Activated CD8-positive, alpha-beta memory T cell treated with anti-CD3 and anti-CD28 coated beads for 4 hours (primary cell): Measurements from ENCODE around the gene LRP5.

ENCODE experiments used
- DNase-seq, 2 donors: peaks; one replicate each; pipeline ENCODE4 v3.0.0-alpha.2; 2020; ENCODE audit warnings: low read depth in 2 of 2

The LRP5 gene

DNA sequence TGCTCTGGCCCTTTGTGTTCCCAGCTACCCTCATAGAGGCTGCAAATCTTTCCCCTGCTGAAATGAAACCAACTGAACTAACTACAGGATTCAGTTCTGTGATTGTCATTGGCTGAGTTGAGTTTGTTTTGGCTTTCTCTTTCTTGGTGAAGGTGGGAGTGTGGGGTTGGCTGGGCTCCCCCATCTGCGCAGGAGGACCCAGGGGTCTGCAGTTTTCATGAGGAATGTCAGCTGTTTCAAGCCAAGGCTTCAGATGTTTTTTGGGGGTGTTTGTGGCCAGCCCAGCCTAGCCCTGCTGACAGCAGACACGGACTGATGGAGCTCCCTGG lies 34.0 kb downstream of the LRP5 start:
- no peak for DNase-seq

DNA sequence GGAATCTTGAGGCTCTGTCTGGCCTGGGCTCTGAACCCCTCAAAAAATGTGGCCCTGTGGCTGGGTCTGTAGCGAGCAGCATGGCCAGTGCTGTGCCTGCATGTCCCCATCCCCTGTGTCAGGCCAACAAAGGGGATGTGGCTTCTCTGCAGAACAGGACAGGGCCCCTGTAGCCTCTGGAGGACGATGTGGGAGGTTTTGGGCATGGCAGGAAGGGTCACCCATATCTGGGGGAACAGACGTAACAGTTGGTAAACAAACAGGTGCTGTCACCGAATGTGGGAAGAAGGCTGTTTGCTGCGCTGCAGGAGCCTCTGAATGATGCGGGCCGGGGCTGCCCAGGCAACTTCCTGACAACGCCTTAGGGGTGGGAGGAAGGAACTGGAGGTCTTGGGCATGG lies 35.0 kb downstream of the LRP5 start:
- no peak for DNase-seq

DNA sequence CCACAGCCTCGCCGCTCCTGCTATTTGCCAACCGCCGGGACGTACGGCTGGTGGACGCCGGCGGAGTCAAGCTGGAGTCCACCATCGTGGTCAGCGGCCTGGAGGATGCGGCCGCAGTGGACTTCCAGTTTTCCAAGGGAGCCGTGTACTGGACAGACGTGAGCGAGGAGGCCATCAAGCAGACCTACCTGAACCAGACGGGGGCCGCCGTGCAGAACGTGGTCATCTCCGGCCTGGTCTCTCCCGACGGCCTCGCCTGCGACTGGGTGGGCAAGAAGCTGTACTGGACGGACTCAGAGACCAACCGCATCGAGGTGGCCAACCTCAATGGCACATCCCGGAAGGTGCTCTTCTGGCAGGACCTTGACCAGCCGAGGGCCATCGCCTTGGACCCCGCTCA lies 35.5 kb downstream of the LRP5 start:
- no peak for DNase-seq

DNA sequence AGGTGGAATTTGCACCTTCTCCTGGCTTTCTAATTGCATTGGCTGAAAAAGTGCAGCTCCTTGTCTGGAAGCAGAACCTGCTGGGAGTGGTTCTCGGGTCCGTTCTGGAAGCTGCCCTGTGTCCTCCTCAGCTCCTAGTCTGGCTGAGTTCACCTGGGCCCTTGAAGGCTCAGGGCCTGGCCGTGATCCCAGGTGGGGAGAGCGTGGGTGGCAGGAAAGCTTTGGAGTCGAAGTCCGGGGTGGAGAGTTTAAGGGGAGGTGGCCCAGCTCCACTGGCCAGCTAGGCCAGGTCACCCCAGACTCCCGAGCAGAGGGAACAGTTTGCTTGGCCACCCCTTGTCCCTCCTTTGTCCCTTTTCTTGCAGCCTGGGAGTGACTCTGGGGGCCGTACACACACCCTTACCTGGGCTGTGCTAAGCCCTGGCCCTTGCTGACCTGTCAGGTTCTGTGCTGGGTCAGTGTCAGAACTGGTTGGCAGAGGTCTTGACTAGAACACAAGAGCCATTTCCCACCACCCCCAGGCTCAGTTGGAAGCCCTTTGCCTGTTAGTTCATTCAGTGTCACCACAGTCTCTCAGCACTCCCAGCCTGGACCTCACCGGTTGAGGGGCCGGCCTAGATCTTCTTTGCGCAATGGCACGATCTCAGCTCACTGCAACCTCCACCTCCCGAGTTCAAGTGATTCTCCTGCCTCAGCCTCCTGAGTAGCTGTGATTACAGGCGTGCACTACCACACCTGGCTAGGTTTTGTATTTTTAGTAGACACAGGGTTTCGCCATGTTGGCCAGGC lies 37.3 kb downstream of the LRP5 start:
- no peak for DNase-seq

DNA sequence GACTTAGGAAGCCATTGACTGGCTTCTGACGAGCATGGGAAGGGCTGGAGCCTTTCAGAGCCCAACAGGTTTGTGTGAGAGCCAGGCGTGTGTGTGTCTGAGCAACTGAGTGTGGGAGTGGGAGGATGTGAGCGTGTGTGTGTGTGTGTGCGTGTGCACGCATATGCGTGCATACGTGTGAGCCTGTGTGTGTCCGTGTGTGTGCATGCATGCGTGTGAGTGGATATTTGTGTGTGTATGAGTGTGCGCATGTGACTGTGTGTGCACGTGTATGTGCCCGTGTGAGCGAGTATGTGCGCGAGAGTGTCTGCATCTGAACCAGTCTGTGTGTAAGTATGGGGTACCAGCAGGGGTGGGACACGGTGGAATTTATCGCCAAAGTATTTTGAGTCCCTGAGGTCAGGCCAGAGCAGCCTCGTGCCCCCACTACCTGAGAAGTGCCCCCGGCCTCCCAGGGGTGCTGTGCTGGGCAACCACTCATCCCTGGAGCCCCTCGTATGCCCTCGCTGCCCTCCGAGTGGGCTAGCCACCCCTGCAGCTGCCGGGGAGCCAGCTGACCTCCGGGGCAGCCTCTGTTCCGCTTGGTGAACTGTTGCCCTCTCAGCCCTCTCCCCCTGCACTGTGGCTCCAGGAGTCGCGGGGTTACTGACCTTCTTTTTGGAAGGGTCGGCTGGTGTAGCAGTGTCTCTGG lies 38.5 kb downstream of the LRP5 start:
- no peak for DNase-seq

DNA sequence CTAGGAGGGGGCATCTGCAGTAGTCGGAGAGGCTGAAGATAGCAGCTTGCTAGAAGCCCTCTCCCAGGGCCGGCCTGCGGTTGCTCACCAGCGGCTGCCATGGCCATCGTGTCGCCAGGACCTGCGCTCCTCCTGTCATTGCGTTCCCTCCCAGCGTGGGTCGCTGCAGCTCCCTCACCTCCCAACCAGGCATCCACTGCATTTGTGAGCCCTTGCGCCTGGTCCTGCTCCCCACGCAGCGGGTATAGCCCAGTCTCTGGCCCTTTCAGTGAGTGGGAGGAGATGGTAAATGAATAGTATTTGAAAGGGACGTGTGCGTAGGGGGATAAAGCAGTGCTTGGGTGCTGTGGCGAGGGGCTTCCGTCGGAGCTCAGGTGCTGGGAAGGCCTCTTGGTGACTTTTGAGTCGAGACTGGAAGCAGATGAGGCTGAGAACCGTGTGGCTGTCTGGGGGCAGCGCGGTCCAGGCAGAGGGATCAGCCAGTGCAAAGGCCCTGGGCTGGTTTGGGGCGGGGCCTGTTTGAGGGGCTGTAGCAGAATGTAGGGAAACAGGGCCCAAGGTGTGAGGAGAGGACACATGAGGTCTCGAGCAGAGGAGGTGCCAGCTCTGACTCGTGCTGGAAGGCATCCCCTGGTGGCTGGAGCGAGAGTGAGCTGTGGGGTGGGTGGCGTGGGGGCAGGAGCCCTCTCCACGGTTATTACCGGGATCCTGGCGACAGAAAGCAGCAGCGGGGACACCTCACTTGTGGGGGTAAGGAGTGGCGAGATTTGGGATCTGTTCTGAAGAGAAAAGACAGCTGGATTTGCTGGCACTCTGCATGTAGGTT lies 39.3 kb downstream of the LRP5 start:
- no peak for DNase-seq

DNA sequence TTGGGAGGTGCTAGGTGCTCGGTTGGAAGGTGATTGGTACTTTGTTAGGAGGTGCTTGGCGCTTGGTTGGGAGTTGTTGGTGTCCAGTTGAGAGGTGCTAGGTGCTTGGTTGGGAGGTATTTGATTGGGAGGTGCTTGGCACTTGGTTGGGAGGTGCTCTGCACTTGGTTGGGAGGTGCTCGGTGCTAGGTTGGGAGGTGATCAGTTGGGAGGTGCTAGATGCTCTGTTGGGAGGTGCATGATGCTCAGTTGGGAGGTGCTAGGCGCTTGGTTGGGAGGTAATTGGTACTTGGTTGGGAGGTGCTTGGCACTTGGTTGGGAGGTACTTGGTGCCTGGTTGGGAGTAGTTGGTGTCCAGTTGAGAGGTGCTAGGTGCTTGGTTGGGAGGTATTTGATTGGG lies 40.2 kb downstream of the LRP5 start:
- DNase-seq = no peak

DNA sequence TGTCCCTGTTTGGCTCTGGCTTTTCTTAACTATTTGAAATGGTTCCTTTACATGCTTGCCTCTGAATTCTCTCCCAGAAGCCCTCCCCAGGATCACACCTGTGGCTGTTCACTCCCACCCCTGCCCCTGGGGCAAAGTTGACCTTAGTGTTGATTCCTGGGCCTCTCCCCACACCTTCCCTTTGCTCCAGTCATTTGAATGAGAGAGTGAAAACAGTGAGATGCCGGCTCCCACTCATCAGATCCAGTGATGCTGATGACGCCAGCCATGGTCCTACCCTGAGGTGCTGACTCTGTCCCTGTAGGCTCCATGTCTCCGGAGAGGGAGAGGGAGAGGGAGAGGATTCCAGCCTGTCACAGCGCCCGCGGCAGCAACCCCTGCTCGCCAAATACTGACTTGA lies 40.7 kb downstream of the LRP5 start:
- DNase-seq = no peak

DNA sequence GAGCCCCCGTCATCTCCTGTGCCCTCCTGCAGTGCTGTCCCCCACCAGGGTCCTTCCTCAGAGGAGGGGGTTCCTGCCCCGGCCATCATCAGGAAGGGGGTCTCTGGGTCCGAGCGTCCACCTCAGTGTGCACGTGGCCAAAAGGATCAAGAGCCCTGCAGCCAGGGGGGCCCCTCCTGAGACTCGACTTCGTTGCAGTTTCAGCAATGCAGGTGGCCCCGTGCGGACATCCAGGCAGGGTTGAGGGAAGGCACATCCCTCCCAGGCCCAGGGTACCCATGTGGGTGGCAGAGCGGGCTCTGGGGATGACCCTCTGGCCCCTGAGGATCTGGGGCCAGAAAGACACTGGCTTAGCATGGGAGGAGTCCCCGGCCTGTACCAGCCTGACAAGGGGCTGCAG lies 41.3 kb downstream of the LRP5 start:
- DNase-seq = no peak

DNA sequence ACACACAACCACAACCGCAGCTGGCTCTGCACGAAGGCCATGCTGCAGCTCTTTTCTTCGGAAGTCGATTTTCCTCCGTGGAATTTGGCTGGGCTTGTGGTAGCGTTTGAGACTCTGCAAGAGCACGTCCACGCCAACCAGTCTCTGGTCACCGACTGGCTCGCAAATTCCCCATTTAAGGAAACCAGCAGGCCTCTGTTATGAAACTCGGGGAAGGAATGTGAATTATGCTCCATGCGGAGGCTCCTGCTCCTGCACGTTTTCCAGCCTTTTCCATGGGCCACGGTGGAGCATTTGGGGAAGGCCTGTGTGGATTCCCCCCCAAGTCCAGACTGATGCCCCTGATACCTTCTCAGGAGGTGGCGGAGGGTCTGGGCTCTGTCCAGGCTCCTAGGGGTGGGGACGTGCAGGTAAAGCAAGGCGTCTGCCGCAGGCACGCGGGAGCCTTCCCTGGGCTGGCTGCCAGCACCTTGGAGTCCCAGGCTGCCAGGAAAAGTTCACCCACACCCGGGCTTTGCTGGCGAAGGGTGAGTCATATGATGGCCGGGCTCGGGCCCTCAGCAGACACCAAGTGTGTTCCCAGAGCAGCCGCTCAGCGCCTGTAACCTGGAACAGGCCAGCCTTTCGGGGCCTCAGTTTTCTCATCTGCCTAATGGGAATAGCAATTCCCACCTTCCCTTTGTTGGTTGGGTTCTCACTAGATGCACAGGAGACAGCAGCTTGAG lies 41.9 kb downstream of the LRP5 start:
- no peak for DNase-seq

DNA sequence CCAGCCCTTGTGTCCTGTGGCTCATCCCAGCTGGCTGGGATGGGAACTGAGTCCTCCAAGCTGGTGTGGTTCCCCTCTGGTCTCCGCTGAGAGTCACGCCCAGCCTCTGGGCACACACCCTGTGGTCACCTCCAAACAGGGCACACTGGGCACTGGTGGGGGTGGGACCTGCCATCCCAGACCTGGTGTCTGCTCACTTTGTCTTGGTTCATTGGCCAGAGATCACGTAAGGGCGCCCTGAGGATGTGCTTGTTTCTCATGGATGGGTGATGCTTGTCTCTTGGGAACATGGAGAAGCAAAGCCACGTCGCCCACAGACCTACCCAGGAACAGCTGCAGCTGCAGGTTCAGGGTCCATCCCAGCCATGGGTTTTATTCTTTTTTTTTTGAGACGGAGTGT lies 43.1 kb downstream of the LRP5 start:
- no peak for DNase-seq

DNA sequence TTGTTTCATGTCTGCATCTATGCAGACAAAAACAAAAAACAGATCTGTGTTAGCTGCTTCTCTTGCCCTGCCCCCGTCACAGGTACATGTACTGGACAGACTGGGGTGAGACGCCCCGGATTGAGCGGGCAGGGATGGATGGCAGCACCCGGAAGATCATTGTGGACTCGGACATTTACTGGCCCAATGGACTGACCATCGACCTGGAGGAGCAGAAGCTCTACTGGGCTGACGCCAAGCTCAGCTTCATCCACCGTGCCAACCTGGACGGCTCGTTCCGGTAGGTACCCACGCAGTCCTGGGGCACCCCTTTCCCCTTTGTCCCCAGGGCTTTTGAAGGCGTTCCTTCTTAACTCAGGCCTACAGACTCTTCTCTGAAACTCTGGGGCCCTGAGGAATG lies 45.2 kb downstream of the LRP5 start:
- DNase-seq = no peak

DNA sequence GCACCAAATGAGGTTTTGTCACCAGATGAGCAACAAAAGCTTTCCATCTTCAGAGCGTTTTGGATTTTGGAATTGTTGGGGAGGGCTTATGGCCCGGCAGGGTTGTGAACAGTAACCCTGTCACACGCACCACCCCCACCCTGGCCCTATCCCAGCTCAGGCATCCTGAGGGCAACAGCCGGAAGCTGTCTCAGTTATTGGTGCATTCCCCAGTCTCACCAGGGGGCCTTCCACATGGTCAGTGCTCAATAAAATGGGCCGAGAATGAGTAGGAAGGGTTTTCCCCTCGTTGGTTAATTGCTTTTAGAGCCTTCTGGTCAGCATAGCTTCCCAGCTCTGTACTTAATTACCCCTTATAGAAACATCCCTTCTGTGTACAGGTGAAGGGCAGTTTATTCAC lies 46.0 kb downstream of the LRP5 start:
- DNase-seq = no peak

DNA sequence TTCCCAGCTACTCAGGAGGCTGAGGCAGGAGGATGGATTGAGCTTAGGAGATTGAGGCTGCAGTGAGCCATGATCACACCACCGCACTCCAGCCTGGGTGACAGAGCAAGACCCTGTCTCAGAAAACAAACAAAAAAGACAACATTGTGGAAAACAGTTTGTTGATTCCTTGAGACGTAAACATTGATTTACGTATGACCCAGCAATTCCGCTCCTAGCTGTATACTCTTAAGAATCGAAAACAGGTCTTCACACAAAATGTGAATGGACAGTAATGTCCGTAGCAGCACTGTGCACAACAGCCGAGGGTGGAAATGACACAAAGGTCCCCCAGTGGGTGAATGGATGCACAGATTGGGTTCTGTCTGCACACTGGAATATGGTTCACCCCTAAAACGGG lies 49.3 kb downstream of the LRP5 start:
- no peak for DNase-seq

DNA sequence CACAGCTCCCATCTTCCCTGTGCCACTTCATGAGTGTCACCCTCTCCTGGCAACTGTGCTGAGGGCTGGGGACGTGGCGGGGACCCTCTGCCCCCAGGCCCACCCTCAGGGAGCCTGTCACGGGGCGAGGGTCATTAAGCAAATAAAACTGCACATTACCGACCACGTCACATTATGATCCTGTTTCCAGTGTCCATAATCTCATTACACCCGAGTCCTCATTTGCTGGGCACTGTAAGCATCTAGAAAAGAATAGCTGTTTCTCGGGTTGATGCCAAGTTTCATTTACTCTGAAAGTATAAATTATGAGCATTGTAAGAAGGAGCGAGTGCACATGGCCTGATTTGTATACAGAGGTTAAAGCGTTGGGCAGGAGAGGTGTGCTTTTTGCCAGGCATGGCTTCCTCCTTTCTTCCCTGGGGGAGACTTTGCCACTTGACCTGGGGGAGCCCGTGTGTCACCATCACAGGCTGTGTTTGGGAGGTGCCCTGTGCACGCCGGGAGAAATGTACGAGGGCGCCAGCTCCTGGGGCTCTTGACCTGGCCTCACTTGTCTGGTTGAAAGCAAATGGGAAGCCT lies 50.5 kb downstream of the LRP5 start:
- DNase-seq = no peak

DNA sequence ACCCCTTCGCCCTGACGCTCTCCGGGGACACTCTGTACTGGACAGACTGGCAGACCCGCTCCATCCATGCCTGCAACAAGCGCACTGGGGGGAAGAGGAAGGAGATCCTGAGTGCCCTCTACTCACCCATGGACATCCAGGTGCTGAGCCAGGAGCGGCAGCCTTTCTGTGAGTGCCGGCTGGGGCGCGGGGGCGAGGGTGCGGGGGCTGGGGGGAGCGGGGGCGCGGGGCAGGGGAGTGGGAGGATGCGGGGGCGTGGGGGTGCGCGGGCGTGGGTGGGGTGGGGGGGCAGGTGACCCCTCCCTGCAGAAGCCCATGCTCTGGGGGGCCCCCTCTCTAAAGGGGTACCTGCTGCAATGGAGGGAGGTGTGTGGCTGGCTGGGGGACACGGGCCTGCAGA lies 51.4 kb downstream of the LRP5 start:
- DNase-seq = no peak

DNA sequence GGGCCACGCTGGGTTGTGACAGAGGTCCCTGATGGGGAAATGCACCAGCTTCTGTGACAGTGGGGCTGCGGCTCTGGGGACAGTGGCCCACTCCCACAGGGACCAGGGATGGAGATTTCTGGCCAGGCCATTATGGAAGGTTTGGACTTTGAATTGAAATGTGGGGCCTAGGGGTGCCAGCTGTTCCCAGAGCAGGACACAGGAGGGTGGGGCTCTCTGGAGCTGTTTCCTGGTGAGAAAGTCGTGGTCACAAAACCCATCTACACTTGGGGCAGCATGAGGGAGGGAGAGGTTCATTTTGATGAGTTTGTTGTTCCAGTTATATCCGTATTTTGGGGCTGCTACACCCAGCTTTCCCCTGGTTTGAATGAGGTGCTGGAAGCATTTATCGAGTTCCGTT lies 52.2 kb downstream of the LRP5 start:
- DNase-seq = no peak

DNA sequence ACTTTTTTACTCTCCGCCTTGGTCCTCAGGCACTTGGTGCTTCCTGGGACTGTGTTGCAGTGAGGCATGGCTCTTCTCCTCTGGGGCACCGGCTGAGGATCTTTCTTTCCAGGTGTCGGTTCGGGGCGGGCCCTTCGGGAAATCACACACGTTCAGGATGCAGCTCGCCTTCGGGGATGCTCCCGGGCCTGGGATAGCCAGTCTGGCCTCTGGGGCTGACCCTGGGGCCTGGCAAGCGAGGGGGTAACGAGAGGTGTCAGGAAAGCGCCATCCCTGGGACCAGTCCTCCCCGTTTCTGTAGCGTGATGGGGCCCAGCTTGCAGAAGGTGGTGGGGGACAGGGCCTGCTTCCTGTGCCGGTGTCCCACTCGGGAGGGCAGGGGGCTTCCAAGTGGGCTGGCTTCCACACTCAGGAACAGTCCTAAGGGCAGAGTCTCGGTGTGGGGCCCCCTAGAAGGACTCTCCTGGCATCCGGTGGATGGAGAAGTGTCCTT lies 53.6 kb downstream of the LRP5 start:
- DNase-seq = no peak

DNA sequence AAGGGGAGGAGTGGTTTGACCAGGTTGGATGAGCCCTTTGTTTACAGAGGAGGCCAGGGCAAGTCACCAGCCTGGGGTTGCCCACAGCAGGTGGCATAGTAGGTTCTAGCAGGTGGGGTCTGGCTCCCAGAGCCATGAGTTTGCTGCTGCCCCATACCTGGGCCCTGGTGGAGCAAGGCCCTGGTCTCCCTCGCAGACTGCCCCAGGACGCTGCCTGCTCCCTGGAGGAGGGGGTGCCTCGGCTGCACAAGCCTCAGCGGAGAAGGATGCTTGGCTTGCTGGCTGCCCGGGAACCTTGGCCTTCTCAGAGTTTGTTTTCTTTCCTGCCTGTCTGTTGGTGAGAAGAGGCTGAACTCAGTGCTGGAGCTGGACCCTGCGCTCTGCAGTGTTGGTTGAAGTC lies 54.9 kb downstream of the LRP5 start:
- DNase-seq = no peak

DNA sequence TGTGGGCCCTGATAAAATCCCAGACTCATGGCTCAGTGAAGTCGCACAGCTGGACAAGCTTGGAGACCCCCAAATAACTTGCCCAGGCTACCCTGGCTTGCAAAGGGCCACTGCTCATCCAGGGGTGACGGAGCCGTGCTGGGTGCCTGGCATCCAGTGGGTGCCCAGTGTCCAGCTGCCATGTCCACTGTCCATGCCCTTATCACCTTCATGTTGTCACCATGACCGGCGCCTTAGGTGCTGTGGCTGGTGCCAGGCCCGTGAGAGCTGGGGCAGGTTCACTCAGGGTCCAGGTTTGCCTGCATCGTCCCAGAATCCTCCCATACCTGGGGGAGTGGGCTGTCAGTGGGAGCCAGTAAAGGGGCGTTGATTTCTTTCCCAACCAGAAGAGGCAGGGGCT lies 57.4 kb downstream of the LRP5 start:
- no peak for DNase-seq

DNA sequence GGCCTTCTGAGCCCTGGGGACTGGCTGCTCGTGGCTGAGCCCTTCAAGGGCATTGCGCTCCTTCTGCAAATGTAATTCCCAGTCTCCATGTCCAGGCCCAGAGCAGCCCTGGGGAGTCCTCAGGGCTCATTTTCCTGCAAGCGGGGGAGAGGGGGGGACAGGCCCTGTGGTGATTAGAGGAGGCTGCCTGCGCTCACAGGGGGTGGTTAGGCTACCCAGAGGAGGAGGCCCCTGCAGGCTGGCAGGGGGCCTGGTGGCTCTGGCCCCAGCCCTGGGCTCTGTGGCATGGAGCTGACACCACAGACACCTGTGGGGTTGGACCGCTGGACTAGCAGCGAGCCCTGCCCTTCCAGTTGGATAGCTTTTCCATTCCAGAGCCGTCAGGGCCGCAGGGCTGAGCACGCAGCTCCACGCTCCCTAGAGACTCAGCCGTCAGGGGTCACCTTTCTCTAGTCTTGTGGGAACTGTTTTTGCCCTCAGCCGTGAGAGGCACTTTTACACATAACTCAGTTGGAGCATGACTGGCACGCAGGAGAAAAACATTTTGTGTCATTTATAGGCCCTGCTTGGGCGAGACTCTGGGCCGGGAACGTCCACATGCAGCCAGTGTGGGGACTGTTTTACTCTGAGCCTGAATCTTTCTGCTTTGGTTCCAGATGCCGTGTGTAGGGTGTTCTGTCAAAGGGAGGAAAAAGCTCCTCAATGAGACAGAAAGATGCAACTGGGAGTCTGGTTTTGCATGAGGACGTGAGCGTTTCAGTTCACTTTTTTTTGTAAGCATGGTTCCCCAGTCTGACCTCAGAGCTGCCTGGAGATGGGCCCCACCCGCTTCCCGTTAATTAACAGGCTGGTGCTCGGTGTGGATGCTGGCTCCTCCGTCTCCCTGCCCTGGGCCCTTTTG lies 58.1 kb downstream of the LRP5 start:
- no peak for DNase-seq
